Measurements from ENCODE around the gene UBB.
A peak's percentile ranks its signal among the peaks of the same experiment; 100 is the strongest.

The UBB gene

GRCh38 chr17:16419074-16419928 lies 38.4 kb downstream of the UBB start:
- DNase-seq = peak; percentile 23 to 26

GRCh38 chr17:16419929-16420271 lies 39.0 kb downstream of the UBB start:
- DNase-seq = no peak

- DNase-seq = no peak
These were observed 41.5 kb downstream of the UBB start for GRCh38 chr17:16422416-16422815.

- DNase-seq = no peak
These were observed 42.5 kb downstream of the UBB start for GRCh38 chr17:16423226-16423872.

GRCh38 chr17:16425202-16425601 lies 44.3 kb downstream of the UBB start:
- DNase-seq = no peak

- no peak for DNase-seq
These were observed 45.1 kb downstream of the UBB start for GRCh38 chr17:16425698-16426659.

GRCh38 chr17:16427020-16427419 lies 46.1 kb downstream of the UBB start:
- no peak for DNase-seq

- DNase-seq = peak; percentile 43 to 72
These were observed 47.4 kb downstream of the UBB start for GRCh38 chr17:16428098-16428882.

- no peak for DNase-seq
These were observed 48.2 kb downstream of the UBB start for GRCh38 chr17:16429083-16429482.

- no peak for DNase-seq
These were observed 49.8 kb downstream of the UBB start for GRCh38 chr17:16430650-16431049.

- DNase-seq = no peak
These were observed 51.1 kb downstream of the UBB start for GRCh38 chr17:16432017-16432416.
